HG02763 (cell line): ENCODE measurements around the gene PXDC1.
"Not testable (repeated sequence)": the region's sequence is repeated elsewhere in the genome, so short reads cannot be mapped to it uniquely, and the experiment has no call there.

Source experiments
- ATAC-seq: cut with Tn5 transposase; IDR thresholded peaks from one replicate; pipeline ENCODE4 v1.9.1; 2021; ENCODE audit warnings: mild to moderate bottlenecking, moderate library complexity; ENCODE audit not compliant: unreplicated experiment

Gene PXDC1

DNA sequence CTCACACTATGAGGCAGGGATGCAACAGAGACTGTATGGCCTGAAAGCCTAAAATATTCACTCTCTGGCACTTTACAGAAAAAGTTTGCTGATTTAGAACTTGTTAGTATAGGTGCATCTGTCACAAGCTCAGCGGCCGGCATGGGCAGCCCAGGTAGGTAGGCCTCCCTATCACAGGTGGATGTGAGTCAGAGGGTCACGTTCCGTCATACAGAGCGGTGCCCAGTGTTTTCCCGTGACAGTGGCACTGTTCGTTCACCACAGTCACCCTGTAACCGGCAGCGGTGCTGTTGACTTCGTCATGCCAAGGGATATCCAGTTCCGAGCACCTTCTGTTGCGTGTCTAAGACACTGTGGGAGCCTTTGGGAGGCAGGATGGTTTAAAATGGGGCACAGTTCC is 32.9 kb upstream of the PXDC1 start:
- ATAC-seq = no peak

DNA sequence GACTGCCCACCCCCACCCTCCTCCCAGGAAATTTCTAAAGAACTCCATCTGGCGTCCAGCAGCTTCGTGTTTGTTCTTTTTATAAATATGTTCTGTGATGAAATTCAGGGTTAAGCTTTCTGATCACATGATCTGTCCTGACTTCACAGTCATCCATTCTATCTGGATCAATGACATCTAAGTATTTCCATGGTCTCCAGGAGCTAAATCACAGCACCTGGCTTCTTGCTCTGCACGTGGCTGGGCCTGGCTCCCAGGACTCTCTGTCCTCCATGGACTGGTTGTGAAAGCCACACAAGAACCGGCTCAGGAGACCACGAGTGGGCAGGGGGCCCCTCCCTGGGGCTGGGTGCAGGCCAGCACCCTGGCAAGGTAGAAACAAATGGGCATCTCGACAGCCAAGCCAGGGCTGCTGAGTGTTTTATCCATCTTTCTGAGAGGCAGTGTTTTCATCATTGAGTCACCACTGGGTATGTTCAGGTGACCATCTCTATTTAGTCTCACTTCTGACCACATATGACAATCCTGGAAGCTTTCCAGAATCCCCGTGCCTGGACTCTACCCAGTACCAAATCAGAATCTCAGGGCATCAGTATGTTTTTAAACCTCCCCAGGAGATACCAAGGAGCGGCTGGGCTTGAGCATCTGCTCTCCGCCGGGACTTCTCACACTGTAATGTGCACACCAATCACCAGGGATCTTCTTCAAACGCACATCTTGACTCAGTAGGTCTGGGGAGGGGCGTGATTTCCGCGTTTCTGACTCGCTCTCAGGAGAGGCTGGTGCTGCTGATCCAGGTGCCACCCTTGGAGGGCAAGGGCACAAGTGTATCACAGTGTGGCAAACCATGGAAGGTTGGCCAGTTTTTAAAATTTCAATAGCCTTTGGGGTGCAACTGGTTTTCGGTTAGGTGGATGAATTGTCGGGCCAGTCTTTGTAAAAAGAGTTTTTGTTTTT is 31.6 kb upstream of the PXDC1 start:
- ATAC-seq = no peak

DNA sequence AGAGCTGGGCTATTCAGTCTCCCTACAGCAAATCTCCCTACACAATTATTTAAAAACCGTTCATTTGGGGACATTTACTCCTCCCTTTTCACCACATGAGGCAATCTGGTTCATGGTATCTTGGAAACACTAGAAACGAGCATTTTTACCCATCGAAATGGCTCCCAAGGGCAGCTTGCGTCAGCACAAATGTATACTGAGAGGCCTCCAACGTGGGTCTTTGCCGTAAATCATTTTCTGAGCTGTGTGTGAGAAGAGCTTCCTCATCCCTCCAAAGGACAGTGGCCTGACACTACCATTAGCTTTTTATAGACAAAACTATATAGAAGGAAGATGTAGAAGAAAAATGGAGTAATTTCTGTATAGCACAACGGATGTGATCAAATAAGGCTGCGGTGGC is 30.0 kb upstream of the PXDC1 start:
- ATAC-seq = no peak

DNA sequence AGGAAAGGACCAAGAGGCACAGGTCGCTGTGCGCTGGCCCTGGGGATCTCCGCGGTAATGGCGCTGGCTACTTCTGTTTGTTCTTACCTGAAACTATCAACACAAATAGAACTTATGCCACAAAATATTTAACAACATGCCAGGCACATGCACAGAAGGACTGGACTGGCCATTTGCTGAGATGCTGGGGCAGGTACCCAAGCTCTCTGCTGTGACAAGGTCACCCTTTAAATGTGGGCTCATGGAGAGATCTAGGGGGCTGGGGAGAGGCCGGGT is 28.0 kb upstream of the PXDC1 start:
- no peak for ATAC-seq

DNA sequence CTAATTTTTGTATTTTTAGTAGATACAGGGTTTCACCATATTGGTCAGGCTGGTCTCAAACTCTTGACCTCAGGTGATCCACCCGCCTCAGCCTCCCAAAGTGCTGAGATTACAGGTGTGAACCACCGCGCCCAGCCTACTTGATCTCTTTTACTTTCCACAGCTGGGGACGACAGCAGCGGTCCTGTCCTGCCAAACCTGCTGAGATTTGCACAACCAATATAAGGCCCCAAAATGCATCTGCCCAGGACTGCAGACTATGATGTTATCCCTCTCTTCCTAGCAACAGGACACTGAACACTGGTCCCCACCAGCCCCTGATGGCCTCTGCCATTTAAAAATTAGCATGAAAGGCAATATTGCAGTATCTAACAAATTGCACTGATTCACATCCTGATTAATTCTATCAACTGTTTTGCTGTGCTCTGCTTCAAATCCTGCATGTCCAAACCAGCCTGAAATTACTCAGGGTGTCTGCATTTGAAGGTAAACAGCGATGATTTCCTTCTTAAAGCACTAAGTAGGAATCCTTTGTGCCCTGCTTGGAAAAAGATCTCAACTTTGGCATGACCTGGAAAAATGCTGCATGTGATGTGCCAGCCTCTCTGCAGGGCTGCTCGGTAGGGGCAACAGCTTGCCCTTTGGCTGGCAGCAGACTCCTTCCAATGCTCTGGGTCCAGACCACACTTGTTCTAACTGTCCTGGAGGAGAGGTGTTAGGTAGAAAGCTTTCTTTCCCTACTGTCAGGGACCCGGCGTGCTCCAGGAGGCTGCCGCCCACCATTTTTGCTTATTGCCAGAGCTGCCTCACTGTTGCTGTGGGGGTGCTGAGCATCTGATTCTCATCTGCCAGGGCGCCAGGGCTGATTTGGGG is 27.4 kb upstream of the PXDC1 start:
- ATAC-seq = no peak

DNA sequence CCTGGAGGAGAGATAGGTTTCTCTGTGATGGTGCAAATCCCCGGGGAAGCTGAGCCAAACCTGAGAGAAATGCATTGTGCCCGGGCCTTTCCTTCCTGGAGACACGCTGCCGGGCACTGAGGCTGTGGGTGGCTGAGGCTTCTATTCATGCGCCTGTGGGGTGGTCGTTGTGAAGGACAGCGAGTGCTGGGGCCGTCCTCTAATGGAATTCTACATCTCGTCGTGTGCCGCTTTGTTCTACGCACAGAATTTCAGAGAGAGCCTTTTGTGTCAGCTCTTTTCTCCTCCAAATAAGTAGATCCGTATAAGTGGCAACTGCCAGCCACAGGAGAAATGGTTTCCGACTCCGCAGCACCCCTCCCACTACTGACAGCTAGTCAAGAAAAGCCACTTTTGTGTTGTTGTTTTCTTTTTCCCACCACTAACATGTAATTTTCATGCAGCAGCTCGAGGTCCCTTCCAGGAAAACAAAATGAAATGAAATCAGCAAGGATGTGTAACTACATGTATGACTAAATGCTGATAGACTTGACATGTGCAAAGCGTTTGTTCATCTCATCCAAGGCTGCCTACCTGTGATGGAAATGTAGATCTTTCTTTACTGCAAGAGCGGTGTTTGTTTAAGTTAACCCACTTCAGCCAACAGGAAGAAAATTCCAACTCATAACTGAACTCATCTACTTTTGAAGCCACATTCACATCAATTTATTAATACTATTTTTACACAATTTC is 26.4 kb upstream of the PXDC1 start:
- ATAC-seq = no peak

DNA sequence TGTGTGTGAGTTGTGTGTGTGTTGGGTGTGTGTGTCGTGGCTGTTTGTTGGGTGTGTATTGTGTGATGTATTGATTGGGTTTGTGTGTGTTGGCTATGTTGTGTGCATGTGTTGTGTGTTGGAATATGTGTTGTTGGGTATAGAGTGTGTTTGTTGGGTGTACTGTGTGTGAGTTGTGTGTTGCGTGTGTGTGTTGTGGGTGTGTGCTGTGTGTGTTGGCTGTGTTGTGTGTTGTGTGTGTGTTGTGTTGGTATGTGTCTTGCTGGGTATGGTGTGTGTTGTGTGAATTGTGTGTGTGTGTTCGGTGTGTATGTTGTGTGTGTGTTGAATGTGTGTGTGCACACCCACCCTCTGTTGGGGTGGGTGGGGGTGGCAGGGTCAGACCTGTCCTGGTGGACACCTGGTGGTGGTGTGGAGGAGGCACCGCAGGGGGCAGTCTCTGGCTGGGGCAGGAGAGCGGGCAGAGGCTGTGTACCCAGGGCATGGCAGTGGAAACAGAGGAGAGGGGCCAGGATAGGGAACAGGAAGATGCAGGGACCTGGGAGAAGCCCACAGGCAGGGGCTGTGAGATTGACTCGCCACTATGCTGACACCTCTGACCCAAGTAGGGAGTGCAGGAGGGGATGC is 25.5 kb upstream of the PXDC1 start:
- ATAC-seq = no peak

DNA sequence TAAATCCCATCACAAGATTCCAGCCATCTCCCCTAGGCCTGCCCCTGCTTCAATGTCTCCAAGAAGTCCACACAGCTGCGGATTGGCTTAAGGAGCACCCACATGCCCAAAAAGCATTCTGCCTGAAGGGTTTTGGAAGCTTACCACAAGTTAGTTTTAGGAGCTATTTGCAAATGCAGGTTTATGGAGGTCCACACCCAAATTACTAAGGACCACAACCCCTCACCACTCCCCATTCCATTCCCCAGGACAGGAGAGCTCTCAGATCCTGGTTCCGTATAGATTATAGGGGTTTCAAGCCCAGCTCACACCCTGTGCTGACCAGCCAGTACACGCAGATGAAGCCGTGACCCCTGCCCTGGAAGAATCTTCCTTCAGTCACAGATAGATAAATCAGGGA is 24.3 kb upstream of the PXDC1 start:
- no peak for ATAC-seq

DNA sequence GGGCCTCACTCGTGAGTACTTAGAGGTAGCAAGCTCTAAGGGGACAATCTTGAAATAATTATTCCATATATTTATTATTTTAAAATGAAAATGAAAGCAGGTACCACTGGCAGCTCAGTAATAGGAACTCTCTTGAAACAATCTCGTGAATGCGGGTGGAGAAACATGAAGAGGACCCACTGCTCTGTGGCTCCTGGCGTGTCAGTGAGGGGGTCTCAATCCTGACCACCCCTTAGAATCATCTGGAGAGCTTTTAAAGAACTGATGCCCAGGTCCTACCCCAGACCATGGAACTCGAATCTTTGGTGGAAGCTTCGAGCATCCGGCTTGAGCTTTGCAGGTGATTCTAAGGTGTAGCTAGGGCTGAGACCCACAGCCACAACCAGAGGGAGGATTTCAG is 23.9 kb upstream of the PXDC1 start:
- ATAC-seq = no peak

DNA sequence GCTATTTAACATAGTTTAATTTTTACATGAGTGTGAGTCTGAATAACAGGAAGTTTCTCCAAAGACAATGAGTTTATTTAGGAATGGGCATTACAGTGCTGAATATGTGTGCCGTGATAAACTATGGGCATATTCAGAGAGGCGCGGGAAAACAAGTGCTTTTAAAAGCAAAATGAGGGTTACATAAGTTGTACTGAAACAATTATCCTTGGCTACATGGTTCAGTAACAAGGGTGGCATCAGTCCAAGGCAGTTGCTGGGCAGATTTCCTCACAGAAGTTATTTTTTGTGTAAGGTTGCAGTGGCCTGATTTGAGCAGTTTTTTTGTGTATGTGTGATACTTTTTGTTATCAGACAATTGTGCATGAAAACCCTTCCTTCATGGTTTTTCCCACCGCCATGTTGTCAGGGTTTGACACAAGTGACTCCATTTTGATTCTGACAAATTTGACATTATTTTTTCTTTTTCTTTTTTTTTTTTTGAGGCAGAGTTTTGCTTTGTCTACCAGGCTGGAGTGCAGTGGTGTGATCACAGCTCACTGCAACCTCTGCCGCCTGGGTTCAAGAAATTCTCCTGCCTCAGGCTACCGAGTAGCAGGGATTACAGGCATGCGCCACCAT is 22.3 kb upstream of the PXDC1 start:
- no peak for ATAC-seq

DNA sequence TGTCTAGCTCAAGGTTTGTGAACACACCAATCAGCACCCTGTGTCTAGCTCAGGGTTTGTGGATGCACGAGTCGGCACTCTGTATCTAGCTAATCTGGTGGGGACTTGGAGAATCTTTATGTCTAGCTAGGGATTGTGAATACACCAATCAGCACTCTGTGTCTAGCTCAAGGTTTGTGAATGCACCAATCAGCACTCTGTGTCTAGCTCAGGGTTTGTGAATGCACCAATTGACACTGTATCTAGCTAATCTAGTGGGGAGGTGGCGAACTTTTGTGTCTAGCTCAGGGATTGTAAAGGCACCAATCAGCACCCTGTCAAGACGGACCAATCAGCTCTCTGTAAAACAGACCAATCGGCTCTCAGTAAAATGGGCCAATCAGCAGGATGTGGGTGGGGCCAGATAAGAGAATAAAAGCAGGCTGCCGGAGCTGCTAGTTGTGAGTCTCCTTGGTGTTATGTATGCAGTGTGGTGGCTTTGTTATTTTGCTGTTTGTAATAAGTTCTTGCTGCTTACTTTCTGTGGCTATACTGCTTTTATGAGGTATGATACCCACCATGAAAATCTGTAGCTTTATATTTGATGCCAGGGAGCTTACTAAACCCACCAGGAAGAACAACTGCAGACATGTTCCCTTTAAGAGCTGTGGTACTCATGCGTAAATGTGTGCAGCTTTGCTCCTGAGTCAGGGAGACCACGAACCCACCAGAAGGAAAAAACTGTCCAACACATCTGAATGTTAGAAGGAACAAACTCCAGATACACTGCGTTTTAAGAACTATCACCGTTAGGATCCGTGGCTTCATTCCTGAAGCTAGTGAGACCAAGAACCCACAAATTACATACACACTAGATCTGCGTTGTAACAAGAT is 20.9 kb upstream of the PXDC1 start:
- ATAC-seq = not testable (repeated sequence)

DNA sequence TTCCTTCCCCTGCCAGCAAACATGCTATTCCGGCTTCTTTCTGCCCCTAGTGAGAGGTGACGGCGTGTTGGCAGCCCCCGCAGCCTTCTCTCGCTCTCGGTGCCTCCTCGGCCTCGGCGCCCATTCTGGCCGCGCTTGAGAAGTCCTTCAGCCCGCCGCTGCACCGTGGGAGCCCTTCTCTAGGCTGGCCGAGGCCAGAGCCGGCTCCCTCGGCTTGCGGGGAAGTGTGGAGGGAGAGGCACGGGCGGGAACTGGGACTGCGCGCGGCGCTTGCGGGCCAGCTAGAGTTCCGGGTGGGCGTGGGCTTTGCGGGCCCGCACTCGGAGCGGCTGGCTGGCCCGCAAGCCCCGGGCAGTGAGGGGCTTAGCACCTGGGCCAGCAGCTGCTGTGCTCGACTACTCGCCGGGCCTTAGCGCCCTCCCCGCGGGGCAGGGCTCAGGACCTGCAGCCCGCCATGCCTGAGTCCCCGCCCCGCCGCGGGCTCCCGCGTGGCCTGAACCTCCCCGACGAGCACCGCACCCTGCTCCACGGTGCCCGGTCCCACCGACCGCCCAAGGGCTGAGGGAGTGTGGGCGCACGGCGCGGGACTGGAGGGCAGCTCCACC is 20.0 kb upstream of the PXDC1 start:
- no peak for ATAC-seq

DNA sequence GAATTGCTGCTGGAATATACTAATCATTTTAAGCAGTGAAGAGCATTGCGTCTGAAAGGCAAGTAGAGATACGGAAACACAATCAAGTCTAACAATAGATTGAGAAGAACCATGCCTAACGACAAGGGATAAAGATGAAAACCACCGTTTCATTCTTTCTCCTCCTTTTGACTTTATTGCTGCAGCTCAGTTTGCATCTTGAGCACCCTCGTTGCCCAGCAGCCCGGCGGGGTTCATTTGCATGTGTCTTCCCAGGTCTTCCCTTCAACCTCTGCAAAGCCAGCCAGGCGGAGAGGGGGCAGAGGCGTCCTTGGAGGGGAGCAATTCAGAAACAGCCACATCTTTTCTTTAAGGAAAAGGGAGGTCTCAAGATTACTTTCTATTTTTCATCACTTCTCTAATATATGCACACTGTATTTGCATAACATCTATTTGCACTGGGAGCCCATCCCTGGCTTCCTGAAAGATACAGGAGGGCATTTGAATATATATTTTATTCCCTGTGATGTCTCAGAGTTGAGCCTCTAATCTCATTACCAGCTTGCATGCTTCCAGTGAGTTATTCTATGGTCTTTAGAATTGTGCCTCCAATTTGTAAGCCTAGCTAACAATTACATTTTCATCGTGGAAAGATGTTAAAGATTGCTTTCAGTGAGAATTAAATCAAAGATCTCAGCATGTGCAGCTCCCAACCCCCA is 18.7 kb upstream of the PXDC1 start:
- ATAC-seq = no peak

DNA sequence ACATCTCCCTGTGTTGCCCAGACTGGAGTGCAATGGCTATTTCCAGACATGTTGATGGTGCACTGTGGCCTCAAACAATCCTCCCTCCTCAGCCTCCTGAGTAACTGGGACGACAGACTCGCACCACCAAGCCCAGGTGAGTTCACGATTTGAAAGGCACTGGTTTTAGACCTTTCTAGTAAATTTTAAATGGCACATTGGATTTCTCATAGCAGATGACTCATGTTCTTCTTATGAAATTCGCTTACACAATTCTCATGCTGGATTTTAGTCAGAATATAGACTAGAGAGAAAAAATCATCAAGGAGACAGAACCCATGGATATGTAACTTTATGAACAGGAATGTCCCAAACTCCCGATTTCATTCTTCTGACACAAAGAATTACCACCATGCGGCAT is 18.1 kb upstream of the PXDC1 start:
- no peak for ATAC-seq

DNA sequence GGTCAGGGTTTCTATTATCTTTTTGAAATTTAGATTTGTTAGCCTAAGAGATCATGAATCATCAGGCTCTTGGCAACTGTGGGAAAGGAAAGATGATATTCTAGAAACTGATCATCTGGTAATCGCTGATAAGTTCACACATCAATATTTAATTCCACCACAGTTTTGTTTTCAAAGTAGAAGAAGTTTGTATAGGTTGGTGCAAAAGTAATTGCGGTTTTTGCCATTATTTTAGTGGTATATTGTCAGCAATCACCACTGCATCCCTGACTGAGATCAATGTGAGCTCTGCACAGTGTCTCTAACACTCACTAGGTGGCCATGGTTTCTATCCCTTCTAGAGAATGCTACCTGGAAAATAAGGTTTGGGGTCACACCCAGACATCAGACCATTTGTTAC is 17.0 kb upstream of the PXDC1 start:
- no peak for ATAC-seq

DNA sequence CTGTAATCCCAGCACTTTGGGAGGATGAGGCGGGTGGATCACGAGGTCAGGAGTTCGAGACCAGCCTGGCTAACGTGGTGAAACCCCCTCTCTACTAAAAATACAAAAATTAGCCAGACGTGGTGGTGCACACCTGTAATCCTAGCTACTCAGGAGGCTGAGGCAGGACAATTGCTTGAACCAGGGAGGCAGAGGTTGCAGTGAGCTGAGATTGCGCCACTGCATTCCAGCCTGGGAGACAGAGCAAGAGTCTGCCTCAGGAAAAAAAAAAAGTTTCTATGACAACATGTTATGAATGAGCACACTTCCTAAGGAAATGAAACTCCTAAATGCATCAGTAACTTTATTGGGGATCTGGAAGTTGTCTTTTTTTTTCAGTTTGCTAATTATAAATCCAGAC is 16.0 kb upstream of the PXDC1 start:
- not testable (repeated sequence) for ATAC-seq

DNA sequence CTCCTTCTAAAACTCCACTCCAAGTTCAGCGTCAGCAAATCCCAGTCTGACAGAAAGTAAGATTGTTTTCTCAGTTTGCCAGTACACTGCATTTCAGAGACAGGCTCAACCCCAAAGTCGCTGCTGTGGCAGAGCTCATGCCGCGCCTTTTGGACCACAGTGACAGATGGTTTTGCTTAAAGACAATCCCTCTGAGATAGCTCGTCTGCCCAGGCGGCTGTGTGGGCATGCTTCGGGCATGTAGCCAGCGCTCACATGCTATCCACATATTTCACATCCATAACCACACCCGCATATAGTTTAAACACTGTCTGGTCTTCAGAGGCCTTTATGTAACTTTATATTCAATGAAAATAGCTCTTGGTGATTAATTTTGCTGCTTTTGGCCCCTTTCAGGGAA is 14.7 kb upstream of the PXDC1 start:
- no peak for ATAC-seq

DNA sequence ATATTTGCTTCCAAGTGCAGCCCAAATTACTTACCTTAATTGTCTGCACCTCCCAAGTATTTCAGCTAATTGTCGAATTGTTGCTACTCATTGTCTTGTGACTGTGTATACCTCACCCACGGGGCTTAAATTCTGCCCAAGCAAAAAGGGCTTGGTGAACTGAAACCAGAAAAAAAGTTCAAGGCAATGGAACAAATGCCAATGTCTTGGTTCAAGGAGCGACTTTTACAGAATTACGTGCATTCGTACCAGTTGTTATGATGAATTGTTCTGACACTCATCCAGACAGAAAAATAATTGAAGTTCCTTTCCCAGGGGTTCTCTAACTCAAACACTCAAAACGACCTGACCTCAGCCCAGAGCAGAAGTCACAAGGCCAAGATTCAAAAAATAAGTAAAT is 13.9 kb upstream of the PXDC1 start:
- ATAC-seq = no peak
